ENCODE measurements around the gene BARX2.

DNA sequence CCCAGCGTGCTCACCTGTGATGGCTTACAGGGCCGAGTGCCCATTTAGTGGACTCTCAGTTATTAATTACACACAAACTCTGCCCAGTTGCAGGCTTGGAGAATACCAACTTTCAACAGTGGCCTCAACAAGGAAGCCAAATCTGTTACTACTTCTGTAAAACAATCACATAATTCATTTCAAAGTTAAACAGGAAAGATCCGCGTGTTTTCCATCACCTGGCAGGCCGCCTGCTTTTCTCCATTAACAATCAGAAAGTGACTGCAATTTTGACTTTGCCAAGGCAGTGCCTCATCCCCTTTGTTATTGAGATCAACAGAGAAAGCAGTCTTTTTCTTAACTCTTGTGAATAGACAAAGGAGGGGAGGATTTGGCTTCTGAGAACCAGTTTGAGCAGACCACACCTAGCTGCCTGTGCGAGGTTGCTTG lies 77.7 kb downstream of the BARX2 start:
- TF ChIP-seq, protein P1, sequence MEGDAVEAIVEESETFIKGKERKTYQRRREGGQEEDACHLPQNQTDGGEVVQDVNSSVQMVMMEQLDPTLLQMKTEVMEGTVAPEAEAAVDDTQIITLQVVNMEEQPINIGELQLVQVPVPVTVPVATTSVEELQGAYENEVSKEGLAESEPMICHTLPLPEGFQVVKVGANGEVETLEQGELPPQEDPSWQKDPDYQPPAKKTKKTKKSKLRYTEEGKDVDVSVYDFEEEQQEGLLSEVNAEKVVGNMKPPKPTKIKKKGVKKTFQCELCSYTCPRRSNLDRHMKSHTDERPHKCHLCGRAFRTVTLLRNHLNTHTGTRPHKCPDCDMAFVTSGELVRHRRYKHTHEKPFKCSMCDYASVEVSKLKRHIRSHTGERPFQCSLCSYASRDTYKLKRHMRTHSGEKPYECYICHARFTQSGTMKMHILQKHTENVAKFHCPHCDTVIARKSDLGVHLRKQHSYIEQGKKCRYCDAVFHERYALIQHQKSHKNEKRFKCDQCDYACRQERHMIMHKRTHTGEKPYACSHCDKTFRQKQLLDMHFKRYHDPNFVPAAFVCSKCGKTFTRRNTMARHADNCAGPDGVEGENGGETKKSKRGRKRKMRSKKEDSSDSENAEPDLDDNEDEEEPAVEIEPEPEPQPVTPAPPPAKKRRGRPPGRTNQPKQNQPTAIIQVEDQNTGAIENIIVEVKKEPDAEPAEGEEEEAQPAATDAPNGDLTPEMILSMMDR (IDR thresholded peaks at IDR 0.05; ENCODE audit: insufficient read depth, low read length) = no peak
- no peak for TF ChIP-seq POLR2AphosphoS5 (IDR thresholded peaks at IDR 0.05; ENCODE audit: low read depth)
- TF ChIP-seq, protein P2, sequence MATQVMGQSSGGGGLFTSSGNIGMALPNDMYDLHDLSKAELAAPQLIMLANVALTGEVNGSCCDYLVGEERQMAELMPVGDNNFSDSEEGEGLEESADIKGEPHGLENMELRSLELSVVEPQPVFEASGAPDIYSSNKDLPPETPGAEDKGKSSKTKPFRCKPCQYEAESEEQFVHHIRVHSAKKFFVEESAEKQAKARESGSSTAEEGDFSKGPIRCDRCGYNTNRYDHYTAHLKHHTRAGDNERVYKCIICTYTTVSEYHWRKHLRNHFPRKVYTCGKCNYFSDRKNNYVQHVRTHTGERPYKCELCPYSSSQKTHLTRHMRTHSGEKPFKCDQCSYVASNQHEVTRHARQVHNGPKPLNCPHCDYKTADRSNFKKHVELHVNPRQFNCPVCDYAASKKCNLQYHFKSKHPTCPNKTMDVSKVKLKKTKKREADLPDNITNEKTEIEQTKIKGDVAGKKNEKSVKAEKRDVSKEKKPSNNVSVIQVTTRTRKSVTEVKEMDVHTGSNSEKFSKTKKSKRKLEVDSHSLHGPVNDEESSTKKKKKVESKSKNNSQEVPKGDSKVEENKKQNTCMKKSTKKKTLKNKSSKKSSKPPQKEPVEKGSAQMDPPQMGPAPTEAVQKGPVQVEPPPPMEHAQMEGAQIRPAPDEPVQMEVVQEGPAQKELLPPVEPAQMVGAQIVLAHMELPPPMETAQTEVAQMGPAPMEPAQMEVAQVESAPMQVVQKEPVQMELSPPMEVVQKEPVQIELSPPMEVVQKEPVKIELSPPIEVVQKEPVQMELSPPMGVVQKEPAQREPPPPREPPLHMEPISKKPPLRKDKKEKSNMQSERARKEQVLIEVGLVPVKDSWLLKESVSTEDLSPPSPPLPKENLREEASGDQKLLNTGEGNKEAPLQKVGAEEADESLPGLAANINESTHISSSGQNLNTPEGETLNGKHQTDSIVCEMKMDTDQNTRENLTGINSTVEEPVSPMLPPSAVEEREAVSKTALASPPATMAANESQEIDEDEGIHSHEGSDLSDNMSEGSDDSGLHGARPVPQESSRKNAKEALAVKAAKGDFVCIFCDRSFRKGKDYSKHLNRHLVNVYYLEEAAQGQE (IDR thresholded peaks at IDR 0.05; ENCODE audit: insufficient replicate concordance, low read depth) = no peak
